ENCODE measurements around the gene TP53I13.

DNA sequence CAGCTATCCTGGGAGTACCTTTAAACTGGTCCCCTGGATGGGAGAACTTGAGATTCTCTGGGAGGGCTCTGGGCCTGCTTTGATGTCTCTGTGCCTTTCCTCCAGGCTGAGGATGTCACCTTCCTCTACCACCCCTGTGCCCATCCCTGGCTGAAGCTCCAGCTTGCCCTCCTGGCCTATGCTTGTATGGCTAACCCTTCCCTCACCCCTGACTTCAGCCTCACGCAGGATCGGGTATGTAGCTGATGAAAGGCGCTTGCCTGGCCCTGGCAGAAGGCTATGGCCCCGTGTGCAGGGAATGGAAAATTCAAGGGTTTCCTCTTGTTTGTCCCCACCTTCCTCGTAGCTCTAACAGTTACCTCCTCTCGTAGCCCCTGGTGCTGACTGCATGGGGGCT, 3.0 kb downstream of the TP53I13 start:
- TF ChIP-seq, protein P1, sequence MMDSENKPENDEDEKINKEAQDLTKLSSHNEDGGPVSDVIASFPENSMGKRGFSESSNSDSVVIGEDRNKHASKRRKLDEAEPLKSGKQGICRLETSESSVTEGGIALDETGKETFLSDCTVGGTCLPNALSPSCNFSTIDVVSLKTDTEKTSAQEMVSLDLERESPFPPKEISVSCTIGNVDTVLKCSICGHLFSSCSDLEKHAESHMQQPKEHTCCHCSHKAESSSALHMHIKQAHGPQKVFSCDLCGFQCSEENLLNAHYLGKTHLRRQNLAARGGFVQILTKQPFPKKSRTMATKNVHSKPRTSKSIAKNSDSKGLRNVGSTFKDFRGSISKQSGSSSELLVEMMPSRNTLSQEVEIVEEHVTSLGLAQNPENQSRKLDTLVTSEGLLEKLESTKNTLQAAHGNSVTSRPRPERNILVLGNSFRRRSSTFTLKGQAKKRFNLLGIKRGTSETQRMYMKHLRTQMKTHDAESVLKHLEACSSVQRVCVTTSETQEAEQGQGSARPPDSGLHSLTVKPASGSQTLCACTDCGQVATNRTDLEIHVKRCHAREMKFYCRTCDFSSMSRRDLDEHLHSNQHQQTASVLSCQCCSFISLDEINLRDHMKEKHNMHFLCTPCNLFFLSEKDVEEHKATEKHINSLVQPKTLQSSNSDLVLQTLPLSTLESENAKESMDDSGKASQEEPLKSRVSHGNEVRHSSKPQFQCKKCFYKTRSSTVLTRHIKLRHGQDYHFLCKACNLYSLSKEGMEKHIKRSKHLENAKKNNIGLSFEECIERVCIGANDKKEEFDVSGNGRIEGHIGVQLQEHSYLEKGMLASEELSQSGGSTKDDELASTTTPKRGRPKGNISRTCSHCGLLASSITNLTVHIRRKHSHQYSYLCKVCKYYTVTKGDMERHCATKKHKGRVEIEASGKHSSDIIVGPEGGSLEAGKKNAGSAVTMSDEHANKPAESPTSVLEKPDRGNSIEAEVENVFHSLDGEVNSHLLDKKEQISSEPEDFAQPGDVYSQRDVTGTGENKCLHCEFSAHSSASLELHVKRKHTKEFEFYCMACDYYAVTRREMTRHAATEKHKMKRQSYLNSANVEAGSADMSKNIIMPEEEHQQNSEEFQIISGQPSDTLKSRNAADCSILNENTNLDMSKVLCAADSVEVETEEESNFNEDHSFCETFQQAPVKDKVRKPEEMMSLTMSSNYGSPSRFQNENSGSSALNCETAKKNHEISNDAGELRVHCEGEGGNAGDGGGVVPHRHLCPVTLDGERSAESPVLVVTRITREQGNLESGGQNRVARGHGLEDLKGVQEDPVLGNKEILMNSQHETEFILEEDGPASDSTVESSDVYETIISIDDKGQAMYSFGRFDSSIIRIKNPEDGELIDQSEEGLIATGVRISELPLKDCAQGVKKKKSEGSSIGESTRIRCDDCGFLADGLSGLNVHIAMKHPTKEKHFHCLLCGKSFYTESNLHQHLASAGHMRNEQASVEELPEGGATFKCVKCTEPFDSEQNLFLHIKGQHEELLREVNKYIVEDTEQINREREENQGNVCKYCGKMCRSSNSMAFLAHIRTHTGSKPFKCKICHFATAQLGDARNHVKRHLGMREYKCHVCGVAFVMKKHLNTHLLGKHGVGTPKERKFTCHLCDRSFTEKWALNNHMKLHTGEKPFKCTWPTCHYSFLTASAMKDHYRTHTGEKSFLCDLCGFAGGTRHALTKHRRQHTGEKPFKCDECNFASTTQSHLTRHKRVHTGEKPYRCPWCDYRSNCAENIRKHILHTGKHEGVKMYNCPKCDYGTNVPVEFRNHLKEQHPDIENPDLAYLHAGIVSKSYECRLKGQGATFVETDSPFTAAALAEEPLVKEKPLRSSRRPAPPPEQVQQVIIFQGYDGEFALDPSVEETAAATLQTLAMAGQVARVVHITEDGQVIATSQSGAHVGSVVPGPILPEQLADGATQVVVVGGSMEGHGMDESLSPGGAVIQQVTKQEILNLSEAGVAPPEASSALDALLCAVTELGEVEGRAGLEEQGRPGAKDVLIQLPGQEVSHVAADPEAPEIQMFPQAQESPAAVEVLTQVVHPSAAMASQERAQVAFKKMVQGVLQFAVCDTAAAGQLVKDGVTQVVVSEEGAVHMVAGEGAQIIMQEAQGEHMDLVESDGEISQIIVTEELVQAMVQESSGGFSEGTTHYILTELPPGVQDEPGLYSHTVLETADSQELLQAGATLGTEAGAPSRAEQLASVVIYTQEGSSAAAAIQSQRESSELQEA (CRISPR knock-in tag; IDR thresholded peaks at IDR 0.05; ENCODE audit: not compliant biosample characterization) = no peak
- no peak for TF ChIP-seq ETS1 (CRISPR knock-in tag; IDR thresholded peaks at IDR 0.05)
- no peak for TF ChIP-seq XRCC5 (optimal IDR thresholded peaks at IDR 0.05; ENCODE audit: low read length)
- no peak for TF ChIP-seq PHF20 (CRISPR knock-in tag; IDR thresholded peaks at IDR 0.05)
- no peak for TF ChIP-seq SALL2 (CRISPR knock-in tag; IDR thresholded peaks at IDR 0.05)
- TF ChIP-seq SNAI1 (CRISPR knock-in tag; IDR thresholded peaks at IDR 0.05; ENCODE audit: borderline replicate concordance) = no peak
- TF ChIP-seq HHEX (CRISPR knock-in tag; IDR thresholded peaks at IDR 0.05) = no peak
- no peak for TF ChIP-seq YY1 (IDR thresholded peaks at IDR 0.05; ENCODE audit: insufficient read depth, insufficient replicate concordance, low read depth, low read length)
- TF ChIP-seq CTCF (CRISPR knock-in tag; IDR thresholded peaks at IDR 0.05) = no peak
- TF ChIP-seq MZF1 (CRISPR knock-in tag; IDR thresholded peaks at IDR 0.05; ENCODE audit: borderline replicate concordance) = no peak
- no peak for TF ChIP-seq MIER3 (CRISPR knock-in tag; IDR thresholded peaks at IDR 0.05; ENCODE audit: borderline replicate concordance)
- no peak for TF ChIP-seq CBX1 (IDR thresholded peaks at IDR 0.05; ENCODE audit: low read depth)
- TF ChIP-seq, protein P2, sequence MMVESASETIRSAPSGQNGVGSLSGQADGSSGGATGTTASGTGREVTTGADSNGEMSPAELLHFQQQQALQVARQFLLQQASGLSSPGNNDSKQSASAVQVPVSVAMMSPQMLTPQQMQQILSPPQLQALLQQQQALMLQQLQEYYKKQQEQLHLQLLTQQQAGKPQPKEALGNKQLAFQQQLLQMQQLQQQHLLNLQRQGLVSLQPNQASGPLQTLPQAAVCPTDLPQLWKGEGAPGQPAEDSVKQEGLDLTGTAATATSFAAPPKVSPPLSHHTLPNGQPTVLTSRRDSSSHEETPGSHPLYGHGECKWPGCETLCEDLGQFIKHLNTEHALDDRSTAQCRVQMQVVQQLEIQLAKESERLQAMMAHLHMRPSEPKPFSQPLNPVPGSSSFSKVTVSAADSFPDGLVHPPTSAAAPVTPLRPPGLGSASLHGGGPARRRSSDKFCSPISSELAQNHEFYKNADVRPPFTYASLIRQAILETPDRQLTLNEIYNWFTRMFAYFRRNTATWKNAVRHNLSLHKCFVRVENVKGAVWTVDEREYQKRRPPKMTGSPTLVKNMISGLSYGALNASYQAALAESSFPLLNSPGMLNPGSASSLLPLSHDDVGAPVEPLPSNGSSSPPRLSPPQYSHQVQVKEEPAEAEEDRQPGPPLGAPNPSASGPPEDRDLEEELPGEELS (CRISPR knock-in tag; IDR thresholded peaks at IDR 0.05) = no peak
- TF ChIP-seq, protein P3, sequence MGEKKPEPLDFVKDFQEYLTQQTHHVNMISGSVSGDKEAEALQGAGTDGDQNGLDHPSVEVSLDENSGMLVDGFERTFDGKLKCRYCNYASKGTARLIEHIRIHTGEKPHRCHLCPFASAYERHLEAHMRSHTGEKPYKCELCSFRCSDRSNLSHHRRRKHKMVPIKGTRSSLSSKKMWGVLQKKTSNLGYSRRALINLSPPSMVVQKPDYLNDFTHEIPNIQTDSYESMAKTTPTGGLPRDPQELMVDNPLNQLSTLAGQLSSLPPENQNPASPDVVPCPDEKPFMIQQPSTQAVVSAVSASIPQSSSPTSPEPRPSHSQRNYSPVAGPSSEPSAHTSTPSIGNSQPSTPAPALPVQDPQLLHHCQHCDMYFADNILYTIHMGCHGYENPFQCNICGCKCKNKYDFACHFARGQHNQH (CRISPR knock-in tag; IDR thresholded peaks at IDR 0.05) = no peak

Data from HepG2 (cell line).